Endothelial cell of umbilical vein (primary cell): ENCODE results near the gene NCOA5. TPM values are rescaled to one million over a fixed set of nuclear protein-coding genes. Genes with fewer than 3 reads are reported as not detected.

Experiments
- BruUV-seq: library from RNA; stranded (reverse); fragments of 400-500 nt; replicated peaks from 2 replicates; lab custom pipeline; 2021; lab: Mats Ljungman, UMichigan
- CTCF ChIA-PET: fragments of 300-600, 350-600 bp; sonication (Branson Sonifier 250); formaldehyde crosslinking; loops from one replicate; lab custom pipeline; 2021; ENCODE audit warnings: antibody characterized with exemption, inconsistent platforms; lab: Charles Lee
- POLR2A ChIA-PET: fragments of 300-600, 350-600 bp; sonication (Branson Sonifier 250); formaldehyde crosslinking; loops from one replicate; lab custom pipeline; 2021; ENCODE audit warnings: antibody characterized with exemption, inconsistent platforms; lab: Charles Lee
- DNase-seq: peaks from one replicate; pipeline ENCODE4 v3.0.0-alpha.2; 2011; ENCODE audit warnings: low read depth, low spot score
- FAIRE-seq: peaks from 2 replicates; lab custom pipeline; 2011; peaks lifted over from hg19 to GRCh38; lab: Jason Lieb, UNC
- H2AFZ ChIP-seq: 2 replicates; pipeline ENCODE4 v1.6.0; 2012; ENCODE audit warnings: low read depth, low read length, control low read depth, inconsistent platforms
- H3K27ac ChIP-seq: 2 replicates; pipeline ENCODE4 v1.5.1; 2011; ENCODE audit warnings: low read depth, mild to moderate bottlenecking, control low read depth, low read length, moderate library complexity; ENCODE audit not compliant: insufficient read depth
- H3K27me3 ChIP-seq, 2 experiments: 2 replicates each; pipeline versions ENCODE4 v1.6.0 to v1.6.1; 2011; ENCODE audit warnings: low read length in 2 of 2, mixed read lengths in 1 of 2; ENCODE audit not compliant: control insufficient read depth in 2 of 2, insufficient read depth in 2 of 2
- H3K36me3 ChIP-seq, 2 experiments: 2 replicates in 1 of 2; 3 replicates in 1 of 2; pipeline ENCODE4 v1.5.1; 2011; ENCODE audit warnings: low read length in 2 of 2, mild to moderate bottlenecking in 1 of 2, moderate library complexity in 1 of 2; ENCODE audit not compliant: control insufficient read depth in 2 of 2, insufficient read depth in 2 of 2; ENCODE audit errors: extremely low read depth in 1 of 2
- H3K4me1 ChIP-seq: 3 replicates; pipeline ENCODE4 v1.5.1; 2011; ENCODE audit warnings: mild to moderate bottlenecking, low read length; ENCODE audit not compliant: control insufficient read depth, insufficient read depth; ENCODE audit errors: extremely low read depth
- H3K4me2 ChIP-seq: 2 replicates; pipeline ENCODE4 v1.6.1; 2011; ENCODE audit warnings: low read length, control low read depth, mixed read lengths; ENCODE audit not compliant: insufficient read depth
- H3K4me3 ChIP-seq, 3 experiments: fragments of 200-600 bp in 1 of 3; sonication (generic), shearing (Covaris generic) in 1 of 3; replicated peaks in 1 of 3; 2 replicates each; pipeline ENCODE4 v1.5.1; 2011 to 2016; ENCODE audit warnings: control low read depth in 3 of 3, low read length in 3 of 3, mild to moderate bottlenecking in 2 of 3, inconsistent platforms in 1 of 3, low read depth in 1 of 3, moderate library complexity in 1 of 3; ENCODE audit not compliant: insufficient read depth in 1 of 3
- H3K79me2 ChIP-seq: 2 replicates; pipeline ENCODE4 v1.6.0; 2012; ENCODE audit warnings: low read length, inconsistent platforms; ENCODE audit not compliant: control insufficient read depth, insufficient read depth
- H3K9ac ChIP-seq: replicated peaks from 2 replicates; pipeline ENCODE3; 2011; ENCODE audit warnings: low read length, control low read depth; ENCODE audit not compliant: insufficient read depth; ENCODE audit errors: extremely low read depth
- H3K9me1 ChIP-seq: replicated peaks from 3 replicates; pipeline ENCODE4 v1.6.0; 2011; ENCODE audit warnings: mild to moderate bottlenecking, low read length; ENCODE audit not compliant: control insufficient read depth, insufficient read depth; ENCODE audit errors: extremely low read depth
- H3K9me3 ChIP-seq: replicated peaks from 2 replicates; pipeline ENCODE4 v1.5.1; 2012; ENCODE audit warnings: low read length, inconsistent platforms; ENCODE audit not compliant: control insufficient read depth, insufficient read depth
- H4K20me1 ChIP-seq: replicated peaks from 2 replicates; pipeline ENCODE3; 2011; ENCODE audit warnings: mild to moderate bottlenecking, low read length; ENCODE audit not compliant: control insufficient read depth, insufficient read depth; ENCODE audit errors: extremely low read depth
- CTCF ChIP-seq, 2 donors: IDR thresholded peaks; 1 replicate in 1 of 2; 2 replicates in 1 of 2; pipeline ENCODE4 v1.5.1; 2011; ENCODE audit warnings: low read length in 2 of 2, mild to moderate bottlenecking in 2 of 2, moderate library complexity in 2 of 2, control low read depth in 1 of 2, inconsistent platforms in 1 of 2, low read depth in 1 of 2; ENCODE audit not compliant: insufficient read depth in 1 of 2; ENCODE audit errors: extremely low read depth in 1 of 2
- EZH2 ChIP-seq: IDR thresholded peaks from 2 replicates; pipeline ENCODE4 v1.6.1; 2012; ENCODE audit warnings: borderline replicate concordance, low read depth, mild to moderate bottlenecking, moderate library complexity, low read length, inconsistent platforms; ENCODE audit not compliant: severe bottlenecking
- FOS ChIP-seq: IDR thresholded peaks from 2 replicates; pipeline ENCODE4 v1.6.1; 2011; ENCODE audit warnings: mild to moderate bottlenecking, low read length, moderate library complexity, borderline replicate concordance; ENCODE audit not compliant: insufficient read depth
- GATA2 ChIP-seq: IDR thresholded peaks from 2 replicates; pipeline ENCODE4 v1.7.0; 2011; ENCODE audit warnings: low read depth, mild to moderate bottlenecking, moderate library complexity, mixed read lengths, low read length; ENCODE audit not compliant: insufficient read length, insufficient read depth
- JUN ChIP-seq: IDR thresholded peaks from 2 replicates; pipeline ENCODE4 v1.6.1; 2011; ENCODE audit warnings: borderline replicate concordance, low read depth; ENCODE audit not compliant: insufficient read length, insufficient read depth
- MAX ChIP-seq: IDR thresholded peaks from 2 replicates; pipeline ENCODE4 v1.6.1; 2011; ENCODE audit not compliant: insufficient read depth, insufficient read length
- POLR2AphosphoS5 ChIP-seq: IDR thresholded peaks from 2 replicates; pipeline ENCODE4 v1.6.1; 2012; ENCODE audit warnings: low read depth, mild to moderate bottlenecking, control low read depth, low read length, moderate library complexity; ENCODE audit not compliant: insufficient read depth
- dilution Hi-C: fragments of 300-500 bp; cut with MboI; formaldehyde crosslinking; loops from one replicate; pipeline ENCODE4 v1.15.0; 2019; ENCODE audit warnings: low sequenced_read_pairs; ENCODE audit not compliant: extremely low pct_ligation_motif_present
- intact Hi-C: fragments of 100-400 bp; cut with micrococcal nuclease; formaldehyde crosslinking; loops from one replicate; pipeline ENCODE4 v1.10.0; 2022
- polyA plus RNA-seq, 4 experiments: library from polyadenylated mRNA; depleted of rRNA in 3 of 4; stranded (reverse) in 3 of 4; unstranded in 1 of 4; fragments of >200 nt; gene quantifications; 2 replicates each; pipeline versions ENCODE4 v1.2.1 to v1.2.3, GENCODE V29; 2011 to 2012; ENCODE audit warnings: missing spikeins in 1 of 4
- total RNA-seq: library from RNA; stranded (reverse); gene quantifications from 2 replicates; pipeline ENCODE4 v1.2.3, GENCODE V29; 2021

The NCOA5 gene
- total and polyA plus RNA-seq, 2 donors (not counting 3 experiments of a cell fraction or from before 2014, with no cell fraction given): 32.0 to 39.5 TPM

GRCh38 chr20:46050885-46051284 is 38.9 kb downstream of the NCOA5 start:
- Histone ChIP-seq H3K36me3 (no peaks in the 10 kb centered on the region), H3K27ac (no peak overlapping the region), H3K4me3 (no peak overlapping the region), H3K4me1 (no peaks in the 10 kb centered on the region), H3K27me3 (no peaks in the 10 kb centered on the region), H3K79me2 (no peaks in the 10 kb centered on the region), H3K9me3 (no peaks in the 10 kb centered on the region), H3K9me1 (no peaks in the 10 kb centered on the region), H4K20me1 (no peaks in the 10 kb centered on the region), H3K9ac (no peak overlapping the region), H2AFZ (no peak overlapping the region), H3K4me2 (no peak overlapping the region)
- BruUV-seq: no TSS peak
- TF ChIP-seq EZH2: no peak
- TF ChIP-seq CTCF (IDR thresholded peaks at IDR 0.05; ENCODE audit: extremely low read depth in 1 of 2, insufficient read depth in 1 of 2, low read depth in 1 of 2, low read length in 2 of 2): no peak
- TF ChIP-seq FOS: no peak
- dilution Hi-C loops (no loop called here), intact Hi-C loops (no loop called here)
- ChIA-PET POLR2A (no interaction called here), CTCF (no interaction called here)
- FAIRE-seq: no peak
- DNase-seq: no peak

DNA sequence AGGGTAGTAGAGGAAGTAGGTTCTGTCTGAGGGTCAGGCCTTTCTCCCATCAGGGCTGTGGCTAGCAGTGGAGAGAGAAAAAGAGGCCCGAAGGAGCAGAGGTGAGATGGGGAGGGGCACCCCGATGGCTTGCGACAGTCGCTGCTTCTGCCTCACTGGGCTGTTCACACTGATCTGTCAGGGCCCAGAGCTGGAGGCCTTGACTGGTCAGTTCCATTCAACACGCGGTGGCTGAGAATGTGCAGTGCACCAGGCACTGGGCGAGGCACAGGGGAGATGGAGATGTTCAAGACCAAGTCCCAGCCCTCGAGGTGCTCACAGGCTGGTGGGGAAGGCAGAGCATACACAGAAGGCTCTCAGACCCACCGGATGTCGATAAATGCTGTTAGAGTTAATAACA is 39.3 kb downstream of the NCOA5 start:
- CTCF ChIA-PET: no interaction called here

More for the DNA sequence above, 39.3 kb downstream of the NCOA5 start:
- Histone ChIP-seq H3K4me3 (no peak overlapping the region), H3K4me2 (no peak overlapping the region), H3K9me3 (no peaks in the 10 kb centered on the region), H3K4me1 (no peaks in the 10 kb centered on the region), H3K27ac (no peak overlapping the region), H3K36me3 (no peaks in the 10 kb centered on the region), H3K9me1 (no peaks in the 10 kb centered on the region), H3K9ac (no peak overlapping the region), H2AFZ (no peak overlapping the region), H3K79me2 (no peaks in the 10 kb centered on the region), H3K27me3 (no peaks in the 10 kb centered on the region), H4K20me1 (no peaks in the 10 kb centered on the region)
- POLR2A ChIA-PET: no interaction called here
- no TSS peak for BruUV-seq
- DNase-seq (no peak), FAIRE-seq (no peak)
- TF ChIP-seq EZH2: no peak
- TF ChIP-seq GATA2: no peak
- no peak for TF ChIP-seq MAX
- no peak for TF ChIP-seq JUN
- no peak for TF ChIP-seq POLR2AphosphoS5
- TF ChIP-seq FOS: no peak
- dilution Hi-C loops: no loop called here
- intact Hi-C loops: no loop called here
